GM19099 (cell line): ENCODE data around the gene CCDC18.
A peak's percentile ranks its signal among the peaks of the same experiment; 100 is the strongest.

ENCODE experiments used
- POLR2A ChIP-seq: IDR thresholded peaks from 3 replicates; pipeline ENCODE4 v1.6.1; 2011; ENCODE audit warnings: low read depth; ENCODE audit not compliant: insufficient read length; ENCODE audit errors: extremely low read depth

CCDC18 gene

DNA sequence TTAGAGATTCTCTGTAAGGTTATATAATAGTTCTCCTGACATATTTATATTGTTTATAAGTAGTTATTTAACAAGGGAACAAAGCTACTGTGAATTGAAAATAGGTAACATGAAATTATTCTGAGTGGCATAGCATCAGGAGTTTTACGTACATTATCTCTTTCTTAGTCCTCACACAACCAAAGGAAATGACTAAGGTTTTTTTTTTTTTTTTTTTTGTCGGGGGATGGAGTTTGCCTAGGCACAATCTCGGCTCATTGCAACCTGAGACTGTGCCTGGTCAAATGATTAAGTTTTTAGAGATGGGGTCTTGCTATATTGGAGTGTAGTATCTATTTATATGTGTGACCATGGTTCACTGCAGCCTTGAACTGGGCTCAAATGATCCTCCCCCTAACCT is 25.2 kb upstream of the CCDC18 start:
- no peak for TF ChIP-seq POLR2A

DNA sequence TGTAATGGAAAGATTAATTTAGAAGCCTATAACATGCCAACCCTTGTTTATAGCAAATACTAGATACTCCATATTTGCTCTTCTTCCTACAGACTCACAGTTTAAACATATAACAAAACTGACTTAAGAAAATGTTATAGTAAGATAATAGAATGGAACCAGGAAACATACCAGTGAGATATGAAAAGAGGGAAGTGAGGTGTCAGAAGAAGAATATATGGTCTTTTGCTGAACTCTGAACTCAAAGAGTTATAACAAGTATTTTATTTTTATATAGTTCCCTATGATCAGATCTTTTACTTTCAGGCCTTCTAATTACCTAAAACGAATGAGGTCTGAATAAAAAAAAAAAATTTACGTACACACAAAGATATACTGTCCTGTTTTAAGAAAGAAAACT is 21.2 kb upstream of the CCDC18 start:
- TF ChIP-seq POLR2A: no peak

- TF ChIP-seq POLR2A: no peak
Measured at GRCh38 chr1:93164816-93165215, 15.7 kb upstream of the CCDC18 start.

DNA sequence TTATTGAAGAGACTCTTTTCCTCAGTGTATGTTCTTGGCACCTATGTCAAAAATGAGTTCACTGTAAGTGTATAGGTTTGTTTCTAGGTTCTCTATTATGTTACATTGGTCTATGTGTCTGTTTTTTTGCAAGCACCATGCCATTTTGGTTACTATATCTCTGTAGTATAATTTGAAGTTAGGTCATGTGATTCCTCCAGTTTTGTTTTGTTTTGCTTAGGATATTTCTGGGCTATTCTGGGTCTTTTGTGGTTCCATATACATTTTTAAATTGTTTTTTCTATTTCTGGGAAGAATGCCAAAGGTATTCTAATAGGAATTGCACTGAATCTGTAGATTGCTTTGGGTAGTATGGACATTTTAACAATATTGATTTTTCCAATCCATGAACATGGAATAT is 13.5 kb upstream of the CCDC18 start:
- no peak for TF ChIP-seq POLR2A

GRCh38 chr1:93171549-93172034 is 8.9 kb upstream of the CCDC18 start:
- TF ChIP-seq POLR2A: no peak

DNA sequence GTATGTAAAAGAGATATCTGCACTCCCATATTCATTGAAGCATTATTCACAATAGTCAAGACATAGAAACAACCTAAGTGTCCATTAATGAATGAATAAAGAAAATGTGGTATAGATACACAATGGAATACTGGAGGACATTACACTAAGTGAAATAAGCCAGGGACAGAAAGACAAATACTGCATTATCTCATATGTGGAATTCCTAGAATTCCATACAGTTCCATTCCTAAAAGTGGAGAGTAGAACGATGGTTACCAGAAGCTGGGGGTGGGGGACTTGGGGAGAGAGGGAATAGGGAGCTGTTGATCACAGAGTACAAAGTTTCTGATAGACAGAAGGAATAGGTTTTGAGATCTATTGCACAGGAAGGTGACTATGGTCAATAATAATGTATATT is 7.7 kb upstream of the CCDC18 start:
- no peak for TF ChIP-seq POLR2A

DNA sequence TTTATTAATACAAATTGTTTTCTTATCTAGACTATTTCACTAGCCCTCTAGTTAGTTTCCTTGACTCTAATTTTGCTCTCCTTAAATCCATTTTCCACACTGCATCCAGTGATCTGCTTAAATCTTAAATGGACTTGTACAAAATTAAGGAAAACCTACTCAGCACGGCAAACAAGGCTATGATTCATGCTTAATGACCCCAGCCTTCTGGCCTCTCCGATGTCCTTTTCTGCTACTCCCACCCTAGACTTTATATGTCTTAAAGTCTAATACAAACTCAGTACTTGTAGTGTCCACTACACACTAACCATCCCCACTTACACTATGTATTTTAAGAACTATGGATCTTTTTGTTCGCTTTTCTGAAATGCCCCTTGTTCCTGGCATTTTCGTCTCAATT is 2.5 kb upstream of the CCDC18 start:
- TF ChIP-seq POLR2A: no peak

DNA sequence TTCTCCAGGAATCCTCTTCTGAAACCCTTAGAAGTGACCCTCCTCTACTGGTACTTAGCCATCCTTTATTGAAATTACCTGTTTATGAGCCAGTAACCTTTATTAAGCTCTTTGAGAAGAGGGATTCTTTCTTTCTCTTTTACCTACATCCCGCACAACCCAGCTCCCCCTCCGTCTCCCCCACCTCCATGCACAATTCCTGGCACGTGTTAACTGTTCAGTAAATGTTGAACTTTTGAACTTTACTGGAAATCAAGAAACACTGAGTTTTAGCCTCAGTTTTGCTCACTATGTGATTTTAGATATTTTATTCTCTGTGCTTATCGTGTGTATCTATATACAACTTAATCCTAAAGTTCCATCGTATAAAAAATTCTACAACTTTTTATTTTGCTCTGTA is 2.1 kb upstream of the CCDC18 start:
- TF ChIP-seq POLR2A: no peak

DNA sequence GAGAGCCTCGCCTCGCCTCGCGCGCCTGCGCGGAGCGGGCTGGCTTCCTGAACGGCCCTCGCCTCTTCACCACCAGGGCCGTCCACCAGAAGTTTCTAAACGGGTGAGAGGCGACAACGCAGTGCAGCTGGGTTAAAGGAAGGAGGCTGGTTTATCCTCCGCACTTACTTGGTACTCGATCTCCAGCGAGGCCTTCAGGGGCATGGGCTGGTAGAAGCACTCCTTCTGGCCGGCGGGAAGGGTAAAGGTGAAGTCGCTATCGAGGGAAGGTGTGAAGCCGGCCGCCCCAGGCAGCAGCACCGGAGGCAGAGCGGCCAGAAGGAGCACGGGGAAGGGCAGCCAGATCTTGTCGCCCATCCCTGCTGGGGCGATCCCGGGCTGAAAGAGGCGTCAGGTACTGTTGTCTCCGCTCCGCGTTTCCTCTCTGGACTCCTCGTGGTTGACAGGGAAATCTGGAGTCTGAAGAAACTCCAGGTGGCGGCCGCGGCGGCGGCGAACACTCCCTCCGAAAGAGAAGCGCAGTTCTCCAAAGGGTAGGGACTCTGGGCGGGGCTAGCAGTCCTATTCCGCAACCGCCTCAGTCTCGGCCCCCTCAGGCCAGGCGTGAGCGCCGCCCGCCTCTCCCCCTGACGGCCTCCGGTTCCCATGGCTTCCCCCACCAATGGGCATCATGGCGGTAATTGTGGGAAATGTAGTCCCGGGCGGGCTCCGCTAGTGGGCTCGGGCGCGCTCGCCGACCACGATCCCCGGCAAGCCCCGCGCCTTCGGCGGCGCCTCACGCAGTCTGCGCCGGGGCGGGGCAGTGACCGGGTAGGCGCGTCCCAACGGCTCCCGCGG is 420 bp upstream of the CCDC18 start, which contains the start of gene TMED5:
TSS of gene TMED5 (minus strand) at position 528 of the 837 bp plus-strand sequence. CDS start at position 357, 171 bp downstream.
- TF ChIP-seq POLR2A: peak; percentile 77

- no peak for TF ChIP-seq POLR2A
Measured at GRCh38 chr1:93186667-93187066, 6.1 kb downstream of the CCDC18 start.

- no peak for TF ChIP-seq POLR2A
Measured at GRCh38 chr1:93190432-93190831, 9.9 kb downstream of the CCDC18 start.

GRCh38 chr1:93194231-93194990 is 13.9 kb downstream of the CCDC18 start:
- TF ChIP-seq POLR2A: no peak

DNA sequence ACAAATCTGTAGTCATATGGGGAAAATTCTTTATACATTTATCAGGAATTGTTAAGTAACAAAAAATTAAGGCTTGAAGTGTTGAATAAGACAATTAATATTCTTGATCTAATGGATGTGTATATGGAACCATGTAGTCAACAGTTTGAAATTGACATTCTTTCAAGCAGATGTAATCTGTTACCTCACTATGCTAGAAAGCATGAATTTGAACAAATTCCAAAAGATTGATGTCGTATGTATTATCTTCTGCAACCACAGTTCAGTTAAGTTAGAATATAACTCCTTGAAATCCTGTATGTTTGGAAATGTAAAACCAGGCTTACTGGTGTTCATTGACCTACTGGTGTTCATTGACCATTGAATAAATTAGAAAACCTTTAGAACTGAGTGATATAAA is 16.1 kb downstream of the CCDC18 start:
- no peak for TF ChIP-seq POLR2A

- TF ChIP-seq POLR2A: no peak
Measured at GRCh38 chr1:93199150-93199549, 18.6 kb downstream of the CCDC18 start.

GRCh38 chr1:93200086-93200620 is 19.6 kb downstream of the CCDC18 start:
- TF ChIP-seq POLR2A: no peak
